Activated CD4-positive, alpha-beta T cell treated with anti-CD3 and anti-CD28 coated beads, Interleukin-2, amount 50 U/mL, for 16 hours (primary cell): ENCODE measurements around the gene PPP1R26.
"Not testable (repeated sequence)": the region's sequence is repeated elsewhere in the genome, so short reads cannot be mapped to it uniquely, and the experiment has no call there.

Source experiments
- DNase-seq: peaks from one replicate; pipeline ENCODE4 v3.0.0-alpha.2; 2020

PPP1R26 gene

GRCh38 chr9:135479469-135480052 lies at the start of gene PPP1R26:
PPP1R26 (plus strand) TSS chr9:135479782; CDS start chr9:135484511, 4,729 bp downstream.
- DNase-seq: no peak

- no peak for DNase-seq
These were observed 42.3 kb upstream of the PPP1R26 start for GRCh38 chr9:135437259-135437658.

GRCh38 chr9:135437696-135438095 lies 41.9 kb upstream of the PPP1R26 start:
- DNase-seq: not testable (repeated sequence)

GRCh38 chr9:135438581-135439232 lies 40.9 kb upstream of the PPP1R26 start:
- peak; percentile 70 for DNase-seq

- not testable (repeated sequence) for DNase-seq
These were observed 40.1 kb upstream of the PPP1R26 start for GRCh38 chr9:135439514-135439913.

- DNase-seq: no peak
These were observed 39.7 kb upstream of the PPP1R26 start for GRCh38 chr9:135439916-135440315.

GRCh38 chr9:135440620-135441019 lies 39.0 kb upstream of the PPP1R26 start:
- no peak for DNase-seq

- not testable (repeated sequence) for DNase-seq
These were observed 38.2 kb upstream of the PPP1R26 start for GRCh38 chr9:135441105-135442071.

- no peak for DNase-seq
These were observed 37.5 kb upstream of the PPP1R26 start for GRCh38 chr9:135442075-135442474.

GRCh38 chr9:135443797-135444425 lies 35.7 kb upstream of the PPP1R26 start:
- no peak for DNase-seq

GRCh38 chr9:135447126-135447525 lies 32.5 kb upstream of the PPP1R26 start:
- no peak for DNase-seq

GRCh38 chr9:135448663-135449100 lies 30.9 kb upstream of the PPP1R26 start:
- DNase-seq: no peak

- DNase-seq: not testable (repeated sequence)
These were observed 30.1 kb upstream of the PPP1R26 start for GRCh38 chr9:135449532-135449931.

- no peak for DNase-seq
These were observed 28.6 kb upstream of the PPP1R26 start for GRCh38 chr9:135450956-135451355.

GRCh38 chr9:135451909-135452308 lies 27.7 kb upstream of the PPP1R26 start:
- DNase-seq: not testable (repeated sequence)

- no peak for DNase-seq
These were observed 24.8 kb upstream of the PPP1R26 start for GRCh38 chr9:135454737-135455136.

GRCh38 chr9:135455401-135456030 lies 24.1 kb upstream of the PPP1R26 start:
- no peak for DNase-seq

- DNase-seq: no peak
These were observed 23.0 kb upstream of the PPP1R26 start for GRCh38 chr9:135456436-135457104.

GRCh38 chr9:135458478-135458877 lies 21.1 kb upstream of the PPP1R26 start:
- DNase-seq: not testable (repeated sequence)

- DNase-seq: no peak
These were observed 17.6 kb upstream of the PPP1R26 start for GRCh38 chr9:135461936-135462335.

- DNase-seq: no peak
These were observed 16.4 kb upstream of the PPP1R26 start for GRCh38 chr9:135463140-135463539.

GRCh38 chr9:135464181-135464580 lies 15.4 kb upstream of the PPP1R26 start:
- DNase-seq: no peak
